GM20000 (cell line): ENCODE measurements around the gene PTGIR.
"Not testable (repeated sequence)": the region's sequence is repeated elsewhere in the genome, so short reads cannot be mapped to it uniquely, and the experiment has no call there.

Experiments
- DNase-seq: peaks from one replicate; pipeline ENCODE4 v3.0.0; 2012; ENCODE audit warnings: low spot score
- TF ChIP-seq, protein P1 (sequence below): IDR thresholded peaks from 2 replicates; pipeline ENCODE4 v1.5.1; 2012; ENCODE audit warnings: mild to moderate bottlenecking, control low read depth; ENCODE audit errors: extremely low read depth, missing control alignments

Gene PTGIR

DNA sequence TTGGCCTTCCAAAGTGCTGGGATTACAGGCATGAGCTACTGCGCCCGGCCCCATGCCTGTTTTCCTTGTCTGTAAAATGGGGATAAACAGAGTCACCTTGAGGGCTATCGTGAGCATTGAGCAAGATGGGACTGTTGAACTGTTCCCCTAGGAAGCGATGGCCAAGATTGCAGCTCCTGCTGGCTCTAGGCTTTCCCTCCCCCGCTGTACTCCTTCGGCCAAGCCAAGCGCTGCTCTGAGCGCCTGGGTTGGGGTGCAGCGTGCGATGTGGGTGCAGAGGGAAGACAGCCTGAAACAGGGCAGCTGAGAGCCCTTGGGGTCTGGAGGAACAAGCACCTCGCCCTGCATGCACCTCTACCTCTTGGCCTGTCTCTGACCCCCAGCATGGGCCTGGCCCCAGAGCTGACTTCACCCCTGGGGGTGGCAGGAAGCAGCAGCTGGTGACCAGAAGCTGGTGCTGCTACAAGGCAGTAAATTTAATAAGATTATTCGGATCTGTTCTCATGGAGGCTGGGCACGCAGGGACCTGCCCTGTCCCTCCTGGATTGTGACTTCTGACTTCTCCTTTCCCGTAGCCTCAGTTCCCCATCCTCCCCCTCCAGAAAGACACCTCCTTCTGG lies 5.8 kb upstream of the PTGIR start:
- TF ChIP-seq, protein P1, sequence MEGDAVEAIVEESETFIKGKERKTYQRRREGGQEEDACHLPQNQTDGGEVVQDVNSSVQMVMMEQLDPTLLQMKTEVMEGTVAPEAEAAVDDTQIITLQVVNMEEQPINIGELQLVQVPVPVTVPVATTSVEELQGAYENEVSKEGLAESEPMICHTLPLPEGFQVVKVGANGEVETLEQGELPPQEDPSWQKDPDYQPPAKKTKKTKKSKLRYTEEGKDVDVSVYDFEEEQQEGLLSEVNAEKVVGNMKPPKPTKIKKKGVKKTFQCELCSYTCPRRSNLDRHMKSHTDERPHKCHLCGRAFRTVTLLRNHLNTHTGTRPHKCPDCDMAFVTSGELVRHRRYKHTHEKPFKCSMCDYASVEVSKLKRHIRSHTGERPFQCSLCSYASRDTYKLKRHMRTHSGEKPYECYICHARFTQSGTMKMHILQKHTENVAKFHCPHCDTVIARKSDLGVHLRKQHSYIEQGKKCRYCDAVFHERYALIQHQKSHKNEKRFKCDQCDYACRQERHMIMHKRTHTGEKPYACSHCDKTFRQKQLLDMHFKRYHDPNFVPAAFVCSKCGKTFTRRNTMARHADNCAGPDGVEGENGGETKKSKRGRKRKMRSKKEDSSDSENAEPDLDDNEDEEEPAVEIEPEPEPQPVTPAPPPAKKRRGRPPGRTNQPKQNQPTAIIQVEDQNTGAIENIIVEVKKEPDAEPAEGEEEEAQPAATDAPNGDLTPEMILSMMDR: no peak

GRCh38 chr19:46629546-46630025 lies 4.7 kb upstream of the PTGIR start:
- TF ChIP-seq, protein P1: no peak

More for the DNA sequence above, 5.8 kb upstream of the PTGIR start:
- DNase-seq: no peak

DNA sequence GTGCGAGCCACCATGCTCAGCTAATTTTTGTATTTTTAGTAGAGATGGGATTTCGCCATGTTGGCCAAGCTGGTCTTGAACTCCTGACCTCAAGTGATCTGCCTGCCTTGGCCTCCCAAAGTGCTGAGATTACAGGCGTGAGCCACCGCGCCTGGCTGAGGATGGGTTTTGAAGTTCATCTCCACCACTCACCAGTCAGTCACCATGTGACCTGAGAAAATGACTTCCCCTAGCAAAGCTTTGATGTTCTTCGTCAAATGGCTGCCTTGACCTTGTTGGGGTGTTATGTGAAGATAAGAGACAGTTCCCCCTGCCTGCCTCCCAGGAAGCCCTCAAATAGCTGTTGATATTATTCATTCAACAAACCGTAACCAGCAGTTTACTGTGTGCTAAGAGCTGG lies 4.1 kb upstream of the PTGIR start:
- DNase-seq: not testable (repeated sequence)

More at GRCh38 chr19:46629546-46630025, 4.7 kb upstream of the PTGIR start:
- DNase-seq: no peak

DNA sequence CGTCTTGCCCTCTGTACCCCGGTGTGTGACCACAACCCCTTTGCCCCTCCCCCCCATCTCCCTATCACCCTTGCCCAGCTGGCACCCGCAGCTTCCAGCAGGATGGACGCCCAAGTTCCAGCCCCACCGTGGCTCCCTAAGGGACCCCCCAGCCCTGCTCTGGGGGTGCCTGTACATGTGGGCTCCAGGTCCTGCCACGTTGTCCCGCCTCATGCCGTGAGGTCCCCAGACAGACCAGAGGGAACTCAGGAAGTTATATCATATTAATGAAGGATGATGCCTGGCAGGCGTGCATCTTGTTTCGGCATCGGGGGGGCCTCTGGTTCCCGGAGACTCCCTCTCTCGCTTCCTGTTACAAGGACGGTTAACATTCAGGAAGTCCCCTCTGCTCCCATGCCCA lies 1.6 kb upstream of the PTGIR start:
- TF ChIP-seq, protein P1: no peak
- DNase-seq: no peak

GRCh38 chr19:46625731-46626130 lies 842 bp upstream of the PTGIR start:
- TF ChIP-seq, protein P1: no peak
- no peak for DNase-seq

GRCh38 chr19:46623915-46624502 lies 880 bp downstream of the PTGIR start:
- TF ChIP-seq, protein P1: no peak

DNA sequence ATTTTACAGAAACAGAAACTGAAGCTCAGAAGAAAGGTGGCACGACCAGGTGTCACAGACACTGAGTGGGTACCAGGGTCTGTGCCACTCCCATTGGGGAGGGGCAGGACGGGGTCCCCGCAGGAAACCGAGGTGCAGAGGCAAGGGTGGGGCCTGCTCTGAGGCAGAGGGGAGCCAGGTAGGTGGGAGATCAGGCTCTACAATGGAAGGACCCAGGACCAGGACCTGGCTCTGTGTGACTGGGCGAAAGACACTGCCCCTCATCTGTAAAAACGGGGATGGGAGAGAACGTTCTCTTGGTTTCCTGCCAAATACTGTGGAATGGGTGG lies 2.8 kb downstream of the PTGIR start:
- TF ChIP-seq, protein P1: no peak
- no peak for DNase-seq

More at GRCh38 chr19:46623915-46624502, 880 bp downstream of the PTGIR start:
- DNase-seq: no peak
